Neural cell (in vitro differentiated cells): ENCODE measurements around the gene TTC23. TPM values are rescaled to one million over a fixed set of nuclear protein-coding genes. Genes with fewer than 3 reads are reported as not detected.

Source experiments
- H2AFZ ChIP-seq: fragments of 200-600, 300-800 bp; sonication (generic), shearing (Covaris generic); 2 replicates; pipeline ENCODE4 v1.6.0; 2014; ENCODE audit warnings: low read depth, mild to moderate bottlenecking, antibody characterized with exemption, low read length, moderate library complexity
- H3F3A ChIP-seq: fragments of 200-600 bp; shearing (Covaris generic); 2 replicates; pipeline ENCODE4 v1.6.1; 2016; ENCODE audit warnings: mild to moderate bottlenecking, moderate library complexity, mixed read lengths, antibody characterized with exemption, low read length; ENCODE audit not compliant: insufficient read depth, poor library complexity, severe bottlenecking
- H3K27ac ChIP-seq: fragments of 200-600, 300-800 bp; sonication (generic), shearing (Covaris generic); 2 replicates; pipeline ENCODE4 v1.5.1; 2014; ENCODE audit warnings: mild to moderate bottlenecking, low read length, moderate library complexity
- H3K27me3 ChIP-seq: fragments of 300-800, 200-600 bp; sonication (generic), shearing (Covaris generic); 2 replicates; pipeline ENCODE4 v1.6.0; 2014; ENCODE audit warnings: mild to moderate bottlenecking, low read depth, low read length, moderate library complexity; ENCODE audit not compliant: insufficient read depth
- H3K36me3 ChIP-seq: fragments of 300-800, 200-600 bp; sonication (generic), shearing (Covaris generic); 2 replicates; pipeline ENCODE4 v1.5.1; 2014; ENCODE audit warnings: mild to moderate bottlenecking, antibody characterized with exemption, low read length, moderate library complexity; ENCODE audit not compliant: insufficient read depth
- H3K4me2 ChIP-seq: fragments of 300-800, 200-600 bp; sonication (generic), shearing (Covaris generic); 2 replicates; pipeline ENCODE4 v1.6.0; 2014; ENCODE audit warnings: mild to moderate bottlenecking, low read length
- H3K4me3 ChIP-seq: fragments of 300-800, 200-600 bp; sonication (generic), shearing (Covaris generic); 2 replicates; pipeline ENCODE4 v1.5.1; 2014; ENCODE audit warnings: mild to moderate bottlenecking, low read length, moderate library complexity
- H3K79me2 ChIP-seq: fragments of 200-600 bp; shearing (Covaris generic); replicated peaks from 2 replicates; pipeline ENCODE4 v1.6.0; 2014; ENCODE audit warnings: mild to moderate bottlenecking, low read length, moderate library complexity; ENCODE audit not compliant: insufficient read depth
- H3K9ac ChIP-seq: fragments of 300-800, 200-600 bp; sonication (generic), shearing (Covaris generic); 2 replicates; pipeline ENCODE4 v1.6.1; 2016; ENCODE audit warnings: mild to moderate bottlenecking, low read length, mixed read lengths
- H3K9me2 ChIP-seq: fragments of 200-600 bp; shearing (Covaris generic); 2 replicates; pipeline ENCODE4 v1.6.1; 2016; ENCODE audit warnings: mild to moderate bottlenecking, low read length, mixed read lengths; ENCODE audit not compliant: insufficient read depth
- H3K9me3 ChIP-seq: fragments of 200-600, 300-800 bp; sonication (generic), shearing (Covaris generic); 2 replicates; pipeline ENCODE4 v1.6.1; 2016; ENCODE audit warnings: mild to moderate bottlenecking, mixed run types, low read length, moderate library complexity, mixed read lengths
- H4K20me1 ChIP-seq: fragments of 200-600 bp; shearing (Covaris generic); 2 replicates; pipeline ENCODE4 v1.6.1; 2016; ENCODE audit warnings: mild to moderate bottlenecking, mixed run types; ENCODE audit not compliant: insufficient read depth
- CTCF ChIP-seq: fragments of 450-650 bp; IDR thresholded peaks from 2 replicates; pipeline ENCODE4 v1.5.1; 2014; ENCODE audit warnings: antibody characterized with exemption, mild to moderate bottlenecking, moderate library complexity; ENCODE audit not compliant: poor library complexity, severe bottlenecking
- EP300 ChIP-seq: fragments of 450-650 bp; conservative IDR thresholded peaks from 2 replicates; pipeline ENCODE4 v1.6.1; 2014; ENCODE audit warnings: antibody characterized with exemption, mild to moderate bottlenecking, moderate library complexity; ENCODE audit not compliant: poor library complexity, severe bottlenecking
- EZH2 ChIP-seq: fragments of 200-600, 300-800 bp; shearing (Covaris generic), sonication (generic); IDR thresholded peaks from 2 replicates; pipeline ENCODE4 v1.6.1; 2014; ENCODE audit warnings: antibody characterized with exemption, low read length, borderline replicate concordance, mild to moderate bottlenecking; ENCODE audit not compliant: insufficient read depth, poor library complexity, severe bottlenecking
- MXI1 ChIP-seq: fragments of 450-650 bp; conservative IDR thresholded peaks from 2 replicates; pipeline ENCODE4 v1.6.1; 2014; ENCODE audit warnings: antibody characterized with exemption, mild to moderate bottlenecking; ENCODE audit not compliant: poor library complexity, severe bottlenecking
- POLR2AphosphoS5 ChIP-seq: IDR thresholded peaks from 2 replicates; pipeline ENCODE4 v1.6.1; 2012
- RAD21 ChIP-seq: fragments of 450-650 bp; conservative IDR thresholded peaks from 2 replicates; pipeline ENCODE4 v1.6.1; 2014; ENCODE audit warnings: antibody characterized with exemption, mild to moderate bottlenecking, moderate library complexity
- REST ChIP-seq: IDR thresholded peaks from 2 replicates; pipeline ENCODE4 v1.6.1; 2012; ENCODE audit warnings: borderline replicate concordance
- SMC3 ChIP-seq: fragments of 450-650 bp; conservative IDR thresholded peaks from 2 replicates; pipeline ENCODE4 v1.6.1; 2014; ENCODE audit warnings: antibody characterized with exemption, mild to moderate bottlenecking, moderate library complexity; ENCODE audit not compliant: poor library complexity
- TAF1 ChIP-seq: IDR thresholded peaks from 2 replicates; pipeline ENCODE4 v1.6.1; 2012; ENCODE audit warnings: low read depth
- polyA plus RNA-seq: library from polyadenylated mRNA; depleted of rRNA; stranded (reverse); fragments of >200 nt; gene quantifications from 2 replicates; pipeline ENCODE4 v1.2.3, GENCODE V29; 2014

The TTC23 gene
- polyA plus RNA-seq, 1 donor from 2014 or later = 6.2 TPM

DNA sequence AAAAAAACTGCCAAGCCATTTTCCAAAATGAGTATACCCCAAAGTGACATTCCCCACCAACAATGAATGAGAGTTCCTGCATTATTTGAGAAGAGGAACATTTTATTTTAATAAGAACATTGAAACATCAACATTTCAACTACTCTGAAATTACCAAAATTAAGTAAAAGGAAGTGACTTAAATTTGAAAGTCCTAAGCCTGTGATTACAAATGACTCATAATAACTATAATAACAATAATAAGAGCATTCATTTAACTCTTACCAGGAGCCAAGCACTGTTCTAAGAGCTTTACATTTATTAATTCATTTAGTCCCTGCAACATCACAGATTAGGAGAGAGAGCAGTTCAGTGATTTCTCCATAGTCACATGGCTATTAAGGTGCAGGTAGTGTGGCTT, 34.3 kb upstream of the TTC23 start:
- Histone ChIP-seq H3K9me2 (no peaks in the 10 kb centered on the region), H3K4me3 (no peak overlapping the region), H2AFZ (no peak overlapping the region), H3K79me2 (no peaks in the 10 kb centered on the region), H3F3A (no peaks in the 10 kb centered on the region), H3K27ac (no peak overlapping the region), H3K4me2 (no peak overlapping the region), H3K9ac (no peak overlapping the region), H3K27me3 (no peaks in the 10 kb centered on the region), H3K9me3 (no peaks in the 10 kb centered on the region), H4K20me1 (no peaks in the 10 kb centered on the region), H3K36me3 (no peaks in the 10 kb centered on the region)
- TF ChIP-seq EZH2 (no peak), TAF1 (no peak), RAD21 (no peak), POLR2AphosphoS5 (no peak), EP300 (no peak), REST (no peak), MXI1 (no peak), SMC3 (no peak), CTCF (no peak)

- no peaks in the 10 kb centered on the region for H3K9me2 ChIP-seq
- no peaks in the 10 kb centered on the region for H3K36me3 ChIP-seq
- no peak overlapping the region for H3K4me3 ChIP-seq
- H3K27ac ChIP-seq = no peak overlapping the region
- no peak overlapping the region for H3K9ac ChIP-seq
- H3K4me2 ChIP-seq = no peak overlapping the region
- H3K9me3 ChIP-seq = no peaks in the 10 kb centered on the region
- H3F3A ChIP-seq = no peaks in the 10 kb centered on the region
- H4K20me1 ChIP-seq = no peaks in the 10 kb centered on the region
- H2AFZ ChIP-seq = no peak overlapping the region
- TF ChIP-seq POLR2AphosphoS5 (no peak), CTCF (no peak), TAF1 (no peak), MXI1 (no peak), REST (no peak), EP300 (no peak), SMC3 (no peak), RAD21 (no peak), EZH2 (no peak)
- H3K27me3 ChIP-seq = no peaks in the 10 kb centered on the region
- no peaks in the 10 kb centered on the region for H3K79me2 ChIP-seq
Measured at GRCh38 chr15:99282586-99282985, 33.2 kb upstream of the TTC23 start.
